OCI-LY1 (cell line): ENCODE results near the gene TTC38.

Experiments used
- H2AFZ ChIP-seq: fragments of 200-600 bp; sonication (generic), shearing (Covaris generic); 2 replicates; pipeline ENCODE4 v1.6.0; 2014; ENCODE audit warnings: antibody characterized with exemption, mild to moderate bottlenecking, low read length
- H3F3A ChIP-seq: fragments of 200-600 bp; sonication (generic), shearing (Covaris generic); 2 replicates; pipeline ENCODE4 v1.6.0; 2014; ENCODE audit warnings: mild to moderate bottlenecking, antibody characterized with exemption, low read length, moderate library complexity; ENCODE audit not compliant: insufficient read depth
- H3K27ac ChIP-seq: fragments of 200-600 bp; sonication (generic); 2 replicates; pipeline ENCODE4 v1.5.1; 2014; ENCODE audit warnings: low read length, mixed run types, mild to moderate bottlenecking, low read depth; ENCODE audit not compliant: poor library complexity, severe bottlenecking
- H3K27me3 ChIP-seq: fragments of 200-600 bp; sonication (generic); 2 replicates; pipeline ENCODE4 v1.6.0; 2014; ENCODE audit warnings: antibody characterized with exemption, mild to moderate bottlenecking, low read length, moderate library complexity; ENCODE audit not compliant: insufficient read depth
- H3K36me3 ChIP-seq: fragments of 200-600 bp; sonication (generic); 2 replicates; pipeline ENCODE4 v1.6.1; 2014; ENCODE audit warnings: mild to moderate bottlenecking, antibody characterized with exemption, low read length, moderate library complexity, mixed read lengths; ENCODE audit not compliant: insufficient read depth
- H3K4me1 ChIP-seq: fragments of 200-600 bp; sonication (generic); 2 replicates; pipeline ENCODE4 v1.5.1; 2014; ENCODE audit warnings: mild to moderate bottlenecking, low read length, moderate library complexity; ENCODE audit not compliant: insufficient read depth, severe bottlenecking
- H3K4me2 ChIP-seq: fragments of 200-600 bp; sonication (generic), shearing (Covaris generic); 2 replicates; pipeline ENCODE4 v1.6.1; 2014; ENCODE audit warnings: low read length
- H3K4me3 ChIP-seq: fragments of 200-600 bp; sonication (generic); 2 replicates; pipeline ENCODE4 v1.5.1; 2014; ENCODE audit warnings: low read length, low read depth, mild to moderate bottlenecking, mixed read lengths; ENCODE audit not compliant: poor library complexity, severe bottlenecking
- H3K79me2 ChIP-seq: fragments of 200-600 bp; shearing (Covaris generic); 2 replicates; pipeline ENCODE4 v1.6.1; 2016; ENCODE audit warnings: mixed run types, low read length, mixed read lengths; ENCODE audit not compliant: insufficient read depth
- H3K9ac ChIP-seq: fragments of 200-600 bp; sonication (generic), shearing (Covaris generic); 2 replicates; pipeline ENCODE4 v1.6.1; 2014; ENCODE audit warnings: mild to moderate bottlenecking, low read length, mixed read lengths
- H3K9me2 ChIP-seq: fragments of 200-600 bp; sonication (generic), shearing (Covaris generic); 2 replicates; pipeline ENCODE4 v1.6.1; 2014; ENCODE audit warnings: low read depth, mild to moderate bottlenecking, low read length, mixed read lengths
- H3K9me3 ChIP-seq: fragments of 200-600 bp; shearing (Covaris generic); 2 replicates; pipeline ENCODE4 v1.6.1; 2014; ENCODE audit warnings: low read length, mixed read lengths
- H4K20me1 ChIP-seq: fragments of 200-600 bp; sonication (generic), shearing (Covaris generic); 2 replicates; pipeline ENCODE4 v1.6.0; 2016; ENCODE audit warnings: mild to moderate bottlenecking, low read length; ENCODE audit not compliant: insufficient read depth
- EZH2 ChIP-seq: fragments of 200-600 bp; sonication (generic), shearing (Covaris generic); IDR thresholded peaks from 2 replicates; pipeline ENCODE4 v1.8.0; 2017; ENCODE audit warnings: borderline replicate concordance, mixed run types, mild to moderate bottlenecking, antibody characterized with exemption, low read length, moderate library complexity, mixed read lengths
- TF ChIP-seq, protein P1 (sequence below): fragments of 200-600 bp; sonication (generic), shearing (Covaris generic); IDR thresholded peaks from 2 replicates; pipeline ENCODE4 v1.5.1; 2017; ENCODE audit warnings: mild to moderate bottlenecking, antibody characterized with exemption, low read length, moderate library complexity, mixed read lengths

The TTC38 gene

DNA sequence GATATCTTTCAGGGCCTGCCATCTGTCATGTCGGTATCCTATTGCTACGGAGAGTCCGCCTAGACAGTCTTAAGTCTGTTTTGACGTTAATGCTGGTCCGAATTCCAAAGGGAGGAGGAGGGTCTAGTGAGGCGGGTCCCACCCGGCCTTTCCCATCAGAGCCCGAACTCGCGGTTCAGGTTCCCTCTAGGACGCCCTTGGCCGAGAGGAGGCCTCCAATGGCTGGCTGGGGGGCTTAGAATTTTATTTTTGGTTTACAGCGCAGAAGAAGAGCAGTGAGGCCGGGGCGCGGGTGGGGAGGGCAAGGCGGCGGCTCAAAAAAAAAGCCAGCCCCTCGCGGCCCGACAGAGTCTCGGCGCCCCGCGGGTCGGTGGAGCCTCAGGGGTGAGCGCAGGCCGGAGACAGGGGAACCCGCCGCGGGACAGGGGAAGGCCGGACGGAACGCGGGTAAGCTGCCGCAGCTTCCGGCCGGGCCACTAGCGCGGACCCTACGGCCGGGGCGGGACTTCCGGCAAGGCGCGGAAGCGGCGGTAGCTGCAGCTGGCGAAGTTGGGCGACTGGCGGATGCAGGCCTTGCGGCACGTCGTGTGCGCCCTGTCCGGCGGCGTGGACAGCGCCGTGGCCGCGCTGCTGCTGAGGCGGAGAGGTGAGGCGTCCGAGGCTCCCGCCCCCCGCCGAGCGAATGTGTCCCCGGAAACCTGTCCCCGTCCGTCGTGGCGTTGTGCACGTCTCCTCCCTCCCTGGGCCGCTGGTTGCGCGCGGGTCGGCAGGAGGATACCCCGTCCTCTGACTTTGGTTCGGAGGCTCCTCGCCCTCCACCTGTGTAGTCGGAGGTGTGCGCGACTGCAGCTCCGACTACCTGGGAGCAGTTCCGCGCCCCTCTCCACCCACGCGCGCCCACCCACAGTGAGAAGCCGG is 67.7 kb downstream of the TTC38 start, which contains the start of gene TRMU:
TRMU (plus strand) TSS at position 514 of the 918 bp plus-strand sequence; CDS start at position 565, 51 bp downstream.
- Histone ChIP-seq H3F3A (0 out of 2 replicates have a peak, but pooled peaks cover 4% of the 10 kb centered on the region), H3K27ac (peak within 1 kb of the TSS; percentile 20), H4K20me1 (no peaks in the 10 kb centered on the region), H2AFZ (no peak within 1 kb of the TSS), H3K9ac (peak within 1 kb of the TSS; percentile 66), H3K4me2 (peak within 1 kb of the TSS; percentile 84), H3K4me3 (peak within 1 kb of the TSS; percentile 78), H3K27me3 (no peaks in the 10 kb centered on the region), H3K9me2 (no peaks in the 10 kb centered on the region), H3K79me2 (peaks cover 14% of the 10 kb centered on the region), H3K36me3 (peaks cover 60% of the 10 kb centered on the region), H3K4me1 (peaks cover 17% of the 10 kb centered on the region), H3K9me3 (no peaks in the 10 kb centered on the region)
- TF ChIP-seq, protein P1, sequence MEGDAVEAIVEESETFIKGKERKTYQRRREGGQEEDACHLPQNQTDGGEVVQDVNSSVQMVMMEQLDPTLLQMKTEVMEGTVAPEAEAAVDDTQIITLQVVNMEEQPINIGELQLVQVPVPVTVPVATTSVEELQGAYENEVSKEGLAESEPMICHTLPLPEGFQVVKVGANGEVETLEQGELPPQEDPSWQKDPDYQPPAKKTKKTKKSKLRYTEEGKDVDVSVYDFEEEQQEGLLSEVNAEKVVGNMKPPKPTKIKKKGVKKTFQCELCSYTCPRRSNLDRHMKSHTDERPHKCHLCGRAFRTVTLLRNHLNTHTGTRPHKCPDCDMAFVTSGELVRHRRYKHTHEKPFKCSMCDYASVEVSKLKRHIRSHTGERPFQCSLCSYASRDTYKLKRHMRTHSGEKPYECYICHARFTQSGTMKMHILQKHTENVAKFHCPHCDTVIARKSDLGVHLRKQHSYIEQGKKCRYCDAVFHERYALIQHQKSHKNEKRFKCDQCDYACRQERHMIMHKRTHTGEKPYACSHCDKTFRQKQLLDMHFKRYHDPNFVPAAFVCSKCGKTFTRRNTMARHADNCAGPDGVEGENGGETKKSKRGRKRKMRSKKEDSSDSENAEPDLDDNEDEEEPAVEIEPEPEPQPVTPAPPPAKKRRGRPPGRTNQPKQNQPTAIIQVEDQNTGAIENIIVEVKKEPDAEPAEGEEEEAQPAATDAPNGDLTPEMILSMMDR: no peak
- no peak for TF ChIP-seq EZH2

DNA sequence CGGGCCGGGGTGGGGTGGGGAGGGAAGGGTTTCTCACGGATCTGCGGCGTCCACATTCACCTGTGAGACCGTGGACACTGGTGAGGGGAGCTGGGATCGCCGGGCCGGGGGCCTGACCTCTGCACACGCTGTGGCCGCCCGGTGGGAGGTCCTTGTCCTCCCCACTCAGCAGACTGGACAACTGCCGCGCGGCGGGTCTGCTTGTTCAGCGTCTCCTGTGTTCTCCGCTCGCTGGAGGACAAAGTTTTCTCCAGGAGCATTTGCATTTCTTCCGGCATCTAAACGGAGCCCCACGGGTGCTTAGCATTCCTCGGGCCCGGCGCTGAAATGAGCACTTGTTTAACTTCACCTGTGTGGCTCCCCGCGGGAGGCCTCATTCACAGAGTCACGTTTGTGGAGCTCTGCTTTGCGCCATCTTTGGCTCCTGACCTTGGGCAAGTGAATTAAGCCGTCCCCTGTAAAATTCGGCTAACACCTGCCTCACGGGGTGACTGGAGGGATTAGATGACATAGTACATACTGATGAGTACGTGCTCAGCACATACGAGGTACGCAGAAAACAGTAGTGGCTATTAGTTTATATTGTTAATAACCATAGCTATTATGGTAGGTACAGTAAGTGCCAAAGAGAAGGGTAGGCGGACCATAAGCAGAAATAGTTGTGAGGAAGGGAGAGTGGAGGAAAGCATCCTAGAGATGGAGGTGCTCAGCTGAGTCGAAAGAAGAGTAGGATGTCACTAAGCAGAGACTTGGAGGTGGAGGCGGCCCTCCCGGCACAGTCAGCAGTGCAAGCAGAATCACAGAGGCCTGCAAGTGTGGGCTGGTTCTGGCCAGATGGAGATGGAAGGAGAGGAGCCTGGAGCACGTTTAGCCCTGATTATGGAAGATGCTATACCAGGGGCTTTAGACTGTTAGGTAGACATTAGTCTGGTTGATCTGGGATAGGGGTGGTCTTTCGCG is 68.6 kb downstream of the TTC38 start:
- Histone ChIP-seq H4K20me1 (no peaks in the 10 kb centered on the region), H3K4me3 (peak overlapping the region; percentile 78), H3K9me2 (no peaks in the 10 kb centered on the region), H3K27ac (no peak overlapping the region), H2AFZ (no peak overlapping the region), H3K4me2 (peak overlapping the region; percentile 84), H3K27me3 (no peaks in the 10 kb centered on the region), H3F3A (0 out of 2 replicates have a peak, but pooled peaks cover 4% of the 10 kb centered on the region), H3K9me3 (no peaks in the 10 kb centered on the region), H3K9ac (peak overlapping the region; percentile 66), H3K36me3 (peaks cover 59% of the 10 kb centered on the region), H3K79me2 (peaks cover 14% of the 10 kb centered on the region), H3K4me1 (peaks cover 17% of the 10 kb centered on the region)
- TF ChIP-seq, protein P1: no peak
- no peak for TF ChIP-seq EZH2

DNA sequence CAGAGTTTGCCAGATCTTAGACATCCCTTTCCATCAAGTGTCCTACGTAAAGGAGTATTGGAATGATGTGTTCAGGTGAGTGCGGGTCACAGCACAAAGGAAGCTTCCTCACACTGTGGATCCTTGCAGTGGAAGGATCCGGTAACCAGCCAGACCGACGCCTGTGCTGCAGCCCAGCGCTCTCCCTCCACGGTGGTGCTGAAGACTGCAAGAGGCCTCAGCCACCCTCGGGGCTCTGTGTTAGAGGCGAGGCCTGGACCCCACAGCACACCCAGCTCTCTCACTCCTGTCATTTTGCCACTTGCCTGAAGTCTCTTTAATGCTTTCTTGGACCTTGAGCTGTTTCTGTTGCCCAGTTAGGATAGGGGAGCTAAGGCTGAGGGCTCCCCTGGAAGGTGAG is 70.1 kb downstream of the TTC38 start:
- H3K9me2 ChIP-seq: no peaks in the 10 kb centered on the region
- no peaks in the 10 kb centered on the region for H3K27me3 ChIP-seq
- H3K4me3 ChIP-seq: no peak overlapping the region
- H3K9ac ChIP-seq: no peak overlapping the region
- H3K79me2 ChIP-seq: peaks cover 14% of the 10 kb centered on the region
- no peaks in the 10 kb centered on the region for H4K20me1 ChIP-seq
- TF ChIP-seq, protein P1: no peak
- TF ChIP-seq EZH2: no peak
- no peak overlapping the region for H3K4me2 ChIP-seq
- no peak overlapping the region for H3K27ac ChIP-seq
- H3F3A ChIP-seq: 0 out of 2 replicates have a peak, but pooled peaks cover 4% of the 10 kb centered on the region
- H3K9me3 ChIP-seq: no peaks in the 10 kb centered on the region
- H2AFZ ChIP-seq: no peak overlapping the region
- peaks cover 62% of the 10 kb centered on the region for H3K36me3 ChIP-seq
- peaks cover 17% of the 10 kb centered on the region for H3K4me1 ChIP-seq
